ENCODE data around the gene UNC13D.

Gene UNC13D

GRCh38 chr17:75849724-75850123 lies 5.5 kb upstream of the UNC13D start:
- FAIRE-seq: no peak

GRCh38 chr17:75849279-75849646 lies 5.1 kb upstream of the UNC13D start:
- no peak for FAIRE-seq

GRCh38 chr17:75848523-75849278 lies 4.5 kb upstream of the UNC13D start:
- FAIRE-seq: no peak

GRCh38 chr17:75847614-75848522 lies 3.7 kb upstream of the UNC13D start:
- FAIRE-seq: no peak

GRCh38 chr17:75846692-75847613 lies 2.7 kb upstream of the UNC13D start:
- FAIRE-seq: no peak

- no peak for FAIRE-seq
Measured at GRCh38 chr17:75845933-75846691, 1.9 kb upstream of the UNC13D start.

- no peak for FAIRE-seq
Measured at GRCh38 chr17:75845058-75845711, 981 bp upstream of the UNC13D start.

- no peak for FAIRE-seq
Measured at GRCh38 chr17:75844530-75845057, 390 bp upstream of the UNC13D start.

- no peak for FAIRE-seq
Measured at GRCh38 chr17:75842963-75843576, 1.1 kb downstream of the UNC13D start.

GRCh38 chr17:75842411-75842810 lies 1.8 kb downstream of the UNC13D start:
- FAIRE-seq: no peak

- FAIRE-seq: no peak
Measured at GRCh38 chr17:75840799-75841164, 3.4 kb downstream of the UNC13D start.

- no peak for FAIRE-seq
Measured at GRCh38 chr17:75839942-75840798, 4.0 kb downstream of the UNC13D start.

GRCh38 chr17:75838410-75838809 lies 5.8 kb downstream of the UNC13D start:
- FAIRE-seq: no peak

- FAIRE-seq: no peak
Measured at GRCh38 chr17:75837899-75838298, 6.3 kb downstream of the UNC13D start.

- no peak for FAIRE-seq
Measured at GRCh38 chr17:75836605-75837004, 7.6 kb downstream of the UNC13D start.

- no peak for FAIRE-seq
Measured at GRCh38 chr17:75835654-75835987, 8.6 kb downstream of the UNC13D start.

- no peak for FAIRE-seq
Measured at GRCh38 chr17:75834928-75835653, 9.1 kb downstream of the UNC13D start.

- no peak for FAIRE-seq
Measured at GRCh38 chr17:75834279-75834920, 9.8 kb downstream of the UNC13D start.

All from colon (tissue), 2 donors.